GM23248 (cell line): ENCODE results near the gene MPZL1.

Source experiments
- EZH2 ChIP-seq: fragments of 200-600 bp; sonication (generic); IDR thresholded peaks from 2 replicates; pipeline ENCODE4 v1.6.1; 2018; ENCODE audit warnings: antibody characterized with exemption, mild to moderate bottlenecking; ENCODE audit not compliant: insufficient read depth, poor library complexity, severe bottlenecking
- EZH2phosphoT487 ChIP-seq: fragments of 200-600 bp; sonication (generic); IDR thresholded peaks from 2 replicates; pipeline ENCODE4 v1.6.1; 2018; ENCODE audit warnings: antibody characterized with exemption, moderate library complexity, mild to moderate bottlenecking, low read depth; ENCODE audit not compliant: insufficient read depth

- TF ChIP-seq EZH2 (no peak), EZH2phosphoT487 (no peak)
These were observed 28.9 kb downstream of the MPZL1 start for GRCh38 chr1:167750641-167751040.
